ENCODE measurements around the gene GARNL3. TPM values are rescaled to one million over a fixed set of nuclear protein-coding genes. Genes with fewer than 3 reads are reported as not detected.

GARNL3 gene
- total and polyA plus RNA-seq, 11 donors = 7.1 to 60.4 (median 20.3) TPM

- ATAC-seq = peak in 3 of 4 donors; percentile 58 to 89 (median 81)
- Histone ChIP-seq H3K27ac (peak overlapping the region in 11 of 12 donors; percentile 15 to 84 (median 44)), H3K4me3 (no peak overlapping the region), H3K27me3 (no peaks in the 10 kb centered on the region), H3K36me3 (peaks cover 0 to 4% (median 0%) of the 10 kb centered on the region in 9 donors), H3K9me3 (no peaks in the 10 kb centered on the region), H3K4me1 (peaks cover 0 to 31% (median 11%) of the 10 kb centered on the region in 12 donors)
- 46 to 63% (median 59%) methylated on average over 7 of the region's 7 CpGs for WGBS, 4 donors
- peak in 2 of 5 donors; percentile 16 to 69 for DNase-seq
- intact Hi-C loops (cut with DNase I) = no loop called here
- TF ChIP-seq CTCF (IDR thresholded peaks at IDR 0.05) (no peak), POLR2A (IDR thresholded peaks at IDR 0.05) (no peak)
These were observed 5.7 kb upstream of the GARNL3 start for GRCh38 chr9:127258606-127259471.

- ATAC-seq = no peak
- Histone ChIP-seq H3K36me3 (peaks cover 0 to 2% (median 0%) of the 10 kb centered on the region in 9 donors), H3K4me3 (no peak overlapping the region), H3K4me1 (peaks cover 0 to 31% (median 9%) of the 10 kb centered on the region in 12 donors), H3K27me3 (no peaks in the 10 kb centered on the region), H3K27ac (peak overlapping the region in 4 of 12 donors; percentile 19 to 79 (median 26)), H3K9me3 (no peaks in the 10 kb centered on the region)
- no peak for DNase-seq
- no peak for TF ChIP-seq POLR2A (IDR thresholded peaks at IDR 0.05)
- no peak for TF ChIP-seq CTCF (IDR thresholded peaks at IDR 0.05)
- intact Hi-C loops (cut with DNase I) = loop anchor here in 1 of 10 donors (5.0 kb wide), 1 partner anchor 55 kb away; no protein-coding TSS in a partner anchor
These were observed 2.0 kb upstream of the GARNL3 start for GRCh38 chr9:127262602-127263001.

GRCh38 chr9:127263237-127263636, 1.3 kb upstream of the GARNL3 start:
- H3K4me3 ChIP-seq = no peak overlapping the region
- intact Hi-C loops (cut with DNase I) = loop anchor here in 1 of 10 donors (5.0 kb wide), 1 partner anchor 54 kb away; no protein-coding TSS in a partner anchor
- 92 to 95% (median 94%) methylated on average over 9 of the region's 9 CpGs for WGBS, 4 donors
- no peak for DNase-seq
- H3K9me3 ChIP-seq = no peaks in the 10 kb centered on the region
- peaks cover 0 to 37% (median 12%) of the 10 kb centered on the region in 12 donors for H3K4me1 ChIP-seq
- H3K36me3 ChIP-seq = peaks cover 0 to 2% (median 0%) of the 10 kb centered on the region in 9 donors
- no peak for ATAC-seq
- no peak for TF ChIP-seq POLR2A (IDR thresholded peaks at IDR 0.05)
- no peak for TF ChIP-seq CTCF (IDR thresholded peaks at IDR 0.05)
- peak overlapping the region in 7 of 12 donors; percentile 8 to 79 (median 54) for H3K27ac ChIP-seq
- H3K27me3 ChIP-seq = no peaks in the 10 kb centered on the region

GRCh38 chr9:127263664-127264063, 910 bp upstream of the GARNL3 start:
- peaks cover 0 to 2% (median 0%) of the 10 kb centered on the region in 9 donors for H3K36me3 ChIP-seq
- no peaks in the 10 kb centered on the region for H3K9me3 ChIP-seq
- H3K27me3 ChIP-seq = no peaks in the 10 kb centered on the region
- peaks cover 0 to 40% (median 13%) of the 10 kb centered on the region in 12 donors for H3K4me1 ChIP-seq
- H3K4me3 ChIP-seq = peak overlapping the region in 7 of 12 donors; percentile 31 to 57 (median 47)
- DNase-seq (peak in 2 of 5 donors; percentile 39 to 40), ATAC-seq (peak; percentile 52 to 76 (median 70))
- H3K27ac ChIP-seq = peak overlapping the region in 10 of 12 donors; percentile 8 to 86 (median 57)
- intact Hi-C loops (cut with DNase I) = loop anchor here in 1 of 10 donors (5.0 kb wide), 1 partner anchor 54 kb away; no protein-coding TSS in a partner anchor
- no peak for TF ChIP-seq POLR2A (IDR thresholded peaks at IDR 0.05)
- no peak for TF ChIP-seq CTCF (IDR thresholded peaks at IDR 0.05)

Data from heart left ventricle (tissue), 16 donors.